ENCODE data around the gene FBXL7. TPM values are rescaled to one million over a fixed set of nuclear protein-coding genes. Genes with fewer than 3 reads are reported as not detected.

The FBXL7 gene
- total RNA-seq, 1 donor from 2014 or later, result 30.4 TPM

- no peaks in the 10 kb centered on the region for H3K9me3 ChIP-seq
- no peak for DNase-seq (ENCODE audit: low spot score in 2 of 2)
- H3K4me3 ChIP-seq, result no peak overlapping the region
- H3K36me3 ChIP-seq, result no peaks in the 10 kb centered on the region
- no peaks in the 10 kb centered on the region for H3K27me3 ChIP-seq
- H3K4me1 ChIP-seq, result peaks cover 0 to 17% of the 10 kb centered on the region in 2 donors
- TF ChIP-seq CTCF (IDR thresholded peaks at IDR 0.05), result no peak
- H3K27ac ChIP-seq, result no peak overlapping the region
- intact Hi-C loops (cut with DNase I), result no loop called here
Observed at GRCh38 chr5:15547261-15547839, 47.4 kb downstream of the FBXL7 start.

GRCh38 chr5:15549961-15550360 lies 50.0 kb downstream of the FBXL7 start:
- Histone ChIP-seq H3K27ac (no peak overlapping the region), H3K4me1 (peaks cover 0 to 17% of the 10 kb centered on the region in 2 donors), H3K9me3 (no peaks in the 10 kb centered on the region), H3K27me3 (no peaks in the 10 kb centered on the region), H3K36me3 (no peaks in the 10 kb centered on the region), H3K4me3 (no peak overlapping the region)
- no peak for TF ChIP-seq CTCF (IDR thresholded peaks at IDR 0.05)
- intact Hi-C loops (cut with DNase I), result no loop called here
- no peak for DNase-seq (ENCODE audit: low spot score in 2 of 2)

GRCh38 chr5:15550502-15551112 lies 50.6 kb downstream of the FBXL7 start:
- H3K9me3 ChIP-seq, result no peaks in the 10 kb centered on the region
- H3K4me1 ChIP-seq, result peaks cover 0 to 17% of the 10 kb centered on the region in 2 donors
- H3K27ac ChIP-seq, result no peak overlapping the region
- no peak overlapping the region for H3K4me3 ChIP-seq
- no peaks in the 10 kb centered on the region for H3K27me3 ChIP-seq
- DNase-seq (ENCODE audit: low spot score in 2 of 2), result no peak
- H3K36me3 ChIP-seq, result no peaks in the 10 kb centered on the region
- intact Hi-C loops (cut with DNase I), result no loop called here
- TF ChIP-seq CTCF (IDR thresholded peaks at IDR 0.05), result no peak

GRCh38 chr5:15551113-15551504 lies 51.1 kb downstream of the FBXL7 start:
- Histone ChIP-seq H3K9me3 (no peaks in the 10 kb centered on the region), H3K27me3 (no peaks in the 10 kb centered on the region), H3K36me3 (no peaks in the 10 kb centered on the region), H3K4me1 (peaks cover 0 to 17% of the 10 kb centered on the region in 2 donors), H3K27ac (no peak overlapping the region), H3K4me3 (no peak overlapping the region)
- no peak for DNase-seq (ENCODE audit: low spot score in 2 of 2)
- intact Hi-C loops (cut with DNase I), result no loop called here
- TF ChIP-seq CTCF (IDR thresholded peaks at IDR 0.05), result no peak

GRCh38 chr5:15554542-15554941 lies 54.6 kb downstream of the FBXL7 start:
- intact Hi-C loops (cut with DNase I), result no loop called here
- TF ChIP-seq CTCF (IDR thresholded peaks at IDR 0.05), result no peak

More at GRCh38 chr5:15554542-15554941, 54.6 kb downstream of the FBXL7 start:
- no peaks in the 10 kb centered on the region for H3K36me3 ChIP-seq
- H3K4me3 ChIP-seq, result no peak overlapping the region
- H3K4me1 ChIP-seq, result peaks cover 0 to 24% of the 10 kb centered on the region in 2 donors
- no peaks in the 10 kb centered on the region for H3K9me3 ChIP-seq
- no peak overlapping the region for H3K27ac ChIP-seq
- no peak for DNase-seq (ENCODE audit: low spot score in 2 of 2)
- H3K27me3 ChIP-seq, result no peaks in the 10 kb centered on the region

Data from ascending aorta (tissue), 2 donors.